GM10266 (cell line): ENCODE data around the gene CHAC2.

Experiments used
- DNase-seq: peaks from one replicate; pipeline ENCODE4 v3.0.0; 2012; ENCODE audit errors: extremely low spot score
- TF ChIP-seq, protein P1 (sequence below): IDR thresholded peaks from 2 replicates; pipeline ENCODE4 v1.5.1; 2012; ENCODE audit warnings: mild to moderate bottlenecking, low read depth; ENCODE audit not compliant: control insufficient read depth, insufficient read depth; ENCODE audit errors: missing control alignments

CHAC2 gene

DNA sequence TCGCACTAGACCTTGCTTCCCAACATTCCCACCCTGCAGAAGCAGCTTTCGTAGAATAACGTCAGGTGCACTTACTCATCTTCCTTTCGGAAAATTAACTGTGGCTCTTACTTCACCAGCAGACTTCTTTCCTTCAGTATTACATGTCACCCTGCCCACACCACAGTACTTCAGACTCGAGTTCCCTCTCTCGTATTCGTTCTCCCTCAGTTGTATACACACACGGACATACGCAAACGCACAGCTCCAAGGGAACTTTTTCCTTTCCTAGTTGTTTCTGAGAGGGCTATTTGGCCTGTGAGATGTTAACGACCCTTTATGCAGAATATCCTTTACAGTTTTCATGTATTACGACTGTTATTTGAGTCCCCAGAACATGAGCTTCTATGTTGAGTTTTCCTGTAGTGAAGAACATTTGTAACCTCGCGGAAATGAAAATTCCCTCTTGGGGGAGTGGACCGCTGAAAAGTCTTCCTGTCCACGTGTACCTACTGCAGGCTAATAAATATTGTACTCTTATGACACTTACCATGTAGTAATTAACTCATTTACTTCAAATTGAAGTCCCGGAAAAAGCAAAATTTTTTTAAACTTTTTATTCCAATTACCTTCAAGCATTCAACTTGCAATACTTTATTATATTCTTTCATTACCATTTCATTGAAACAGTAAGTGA lies 20.1 kb downstream of the CHAC2 start:
- DNase-seq = no peak
- TF ChIP-seq, protein P1, sequence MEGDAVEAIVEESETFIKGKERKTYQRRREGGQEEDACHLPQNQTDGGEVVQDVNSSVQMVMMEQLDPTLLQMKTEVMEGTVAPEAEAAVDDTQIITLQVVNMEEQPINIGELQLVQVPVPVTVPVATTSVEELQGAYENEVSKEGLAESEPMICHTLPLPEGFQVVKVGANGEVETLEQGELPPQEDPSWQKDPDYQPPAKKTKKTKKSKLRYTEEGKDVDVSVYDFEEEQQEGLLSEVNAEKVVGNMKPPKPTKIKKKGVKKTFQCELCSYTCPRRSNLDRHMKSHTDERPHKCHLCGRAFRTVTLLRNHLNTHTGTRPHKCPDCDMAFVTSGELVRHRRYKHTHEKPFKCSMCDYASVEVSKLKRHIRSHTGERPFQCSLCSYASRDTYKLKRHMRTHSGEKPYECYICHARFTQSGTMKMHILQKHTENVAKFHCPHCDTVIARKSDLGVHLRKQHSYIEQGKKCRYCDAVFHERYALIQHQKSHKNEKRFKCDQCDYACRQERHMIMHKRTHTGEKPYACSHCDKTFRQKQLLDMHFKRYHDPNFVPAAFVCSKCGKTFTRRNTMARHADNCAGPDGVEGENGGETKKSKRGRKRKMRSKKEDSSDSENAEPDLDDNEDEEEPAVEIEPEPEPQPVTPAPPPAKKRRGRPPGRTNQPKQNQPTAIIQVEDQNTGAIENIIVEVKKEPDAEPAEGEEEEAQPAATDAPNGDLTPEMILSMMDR = no peak

DNA sequence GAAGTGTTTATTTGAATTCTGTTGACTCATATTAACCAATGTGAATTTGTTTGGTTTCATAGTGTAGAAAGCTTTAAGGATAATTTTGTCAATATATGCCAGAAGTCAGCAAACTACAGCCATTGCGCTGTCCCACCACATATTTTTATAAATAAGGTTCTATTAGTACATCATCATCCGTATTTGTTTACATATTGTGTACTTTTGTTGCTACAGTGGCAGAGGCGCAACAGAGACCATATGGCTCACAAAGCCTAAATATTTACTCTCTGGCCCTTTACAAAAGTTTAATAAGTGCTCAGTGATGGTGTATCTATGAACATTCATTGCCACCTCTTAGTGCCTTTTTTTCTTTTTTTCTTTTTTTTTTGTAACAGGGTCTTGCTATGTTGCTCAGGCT lies 25.7 kb downstream of the CHAC2 start:
- no peak for DNase-seq
- TF ChIP-seq, protein P1 = no peak

DNA sequence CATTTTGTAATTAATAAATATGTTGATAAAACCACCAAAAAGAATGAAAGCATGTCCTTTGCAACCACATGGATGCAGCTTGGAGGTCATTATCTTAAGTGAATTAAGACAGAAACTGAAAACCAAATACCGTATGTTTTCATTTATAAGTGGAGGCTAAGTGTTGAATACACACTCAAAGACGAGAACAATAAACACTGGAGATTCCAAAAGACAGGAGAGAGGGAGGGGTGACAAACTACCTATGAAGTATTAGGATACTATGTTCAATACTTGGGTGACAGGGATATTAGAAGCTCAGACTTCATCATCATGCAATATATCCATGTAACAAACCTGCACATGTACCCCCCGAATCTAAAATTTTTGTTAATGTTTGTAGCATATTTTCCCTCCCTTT lies 26.2 kb downstream of the CHAC2 start:
- no peak for DNase-seq
- TF ChIP-seq, protein P1 = no peak

DNA sequence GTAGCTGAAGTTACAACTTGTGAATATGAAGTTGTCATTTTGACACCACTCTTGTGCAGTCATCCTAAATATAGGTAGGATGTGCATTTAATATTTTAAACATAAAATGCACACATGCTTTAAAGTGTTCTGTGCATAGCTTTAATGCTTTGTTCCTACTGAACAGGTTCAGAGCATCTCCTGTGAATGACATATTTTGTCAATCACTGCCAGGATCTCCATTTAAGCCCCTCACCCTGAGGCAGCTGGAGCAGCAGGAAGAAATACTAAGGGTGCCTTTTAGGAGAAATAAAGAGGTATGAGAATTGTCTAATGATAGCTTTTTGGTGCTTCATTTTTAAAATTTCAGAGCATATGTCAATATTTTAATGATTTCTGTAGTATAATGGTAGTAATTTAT lies 33.9 kb downstream of the CHAC2 start:
- no peak for DNase-seq
- TF ChIP-seq, protein P1 = no peak

DNA sequence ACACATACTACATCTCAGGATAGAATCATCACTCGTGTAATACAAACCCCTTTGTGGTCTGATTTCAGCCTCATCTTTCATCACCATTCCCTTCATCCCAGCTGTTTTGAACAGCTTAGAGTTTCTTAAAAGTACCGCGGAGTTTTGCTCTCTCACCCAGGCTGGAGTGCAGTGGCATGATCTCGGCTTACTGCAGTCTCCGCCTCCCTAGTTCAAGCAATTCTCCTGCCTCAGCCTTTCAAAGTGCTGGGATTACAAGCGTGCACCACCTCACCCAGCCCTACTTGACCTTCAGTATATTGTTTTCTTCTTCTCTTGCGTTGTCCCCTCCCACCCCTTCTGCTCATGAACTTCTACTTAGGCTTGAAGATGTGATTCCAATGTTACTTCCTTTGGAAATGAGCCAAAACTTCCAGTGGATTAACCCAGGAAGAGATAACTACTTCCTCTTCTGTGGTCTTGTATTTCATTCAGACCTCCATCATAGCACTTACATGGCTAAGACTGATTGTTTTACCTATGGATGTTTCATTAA lies 35.1 kb downstream of the CHAC2 start:
- DNase-seq = no peak
- TF ChIP-seq, protein P1 = no peak

DNA sequence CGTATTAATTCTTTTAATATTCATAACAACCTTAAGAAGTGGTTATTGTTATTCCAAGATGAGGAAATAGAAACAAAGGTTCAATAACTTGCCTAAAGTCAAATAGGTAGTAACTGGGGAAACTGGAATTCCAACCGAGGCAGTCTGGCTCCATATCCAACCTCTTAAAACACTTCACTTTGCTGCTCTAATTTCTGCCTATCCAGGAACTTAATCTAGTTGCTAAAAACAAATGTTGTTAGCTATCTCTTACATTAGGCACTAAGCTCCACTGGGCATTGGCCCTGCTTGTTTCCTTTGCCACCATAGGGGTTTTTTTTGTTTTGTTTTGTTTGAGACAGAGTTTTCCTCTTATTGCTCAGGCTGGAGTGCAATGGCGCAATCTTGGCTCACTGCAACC lies 44.0 kb downstream of the CHAC2 start:
- no peak for DNase-seq
- TF ChIP-seq, protein P1 = no peak

DNA sequence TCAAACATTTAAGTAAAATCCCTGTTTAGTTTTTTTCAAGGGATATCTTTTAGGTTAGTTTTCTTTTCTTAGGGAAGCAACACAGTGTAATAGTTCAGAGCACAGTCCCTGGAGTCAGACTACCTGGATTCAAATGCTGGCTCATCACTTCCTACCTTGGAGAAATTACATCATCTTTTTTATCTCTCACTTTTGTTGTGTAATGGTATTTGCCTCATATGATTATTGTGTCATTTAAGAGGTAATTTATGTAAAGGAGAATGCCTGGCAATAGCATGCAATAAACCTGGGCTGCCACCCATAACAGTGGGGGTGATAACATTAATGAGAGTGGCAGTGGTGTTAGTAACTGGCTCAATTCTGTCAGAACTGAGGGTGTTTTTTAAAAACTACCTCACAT lies 45.5 kb downstream of the CHAC2 start:
- no peak for DNase-seq
- TF ChIP-seq, protein P1 = no peak
